Testis (tissue), 2 donors: Measurements from ENCODE around the gene TBXAS1.

Experiments used
- CTCF ChIP-seq, 3 experiments: fragments of 450-650 bp in 2 of 3; fragments of 200-600 bp in 1 of 3; sonication (generic) in 1 of 3; IDR thresholded peaks; one replicate each; pipeline ENCODE4 v1.5.1; 2016 to 2019; ENCODE audit warnings: antibody characterized with exemption in 3 of 3, mild to moderate bottlenecking in 2 of 3, moderate library complexity in 1 of 3
- POLR2A ChIP-seq: fragments of 450-650 bp; IDR thresholded peaks from one replicate; pipeline ENCODE4 v1.6.1; 2017; ENCODE audit warnings: antibody characterized with exemption, mild to moderate bottlenecking, moderate library complexity

- TF ChIP-seq CTCF (IDR thresholded peaks at IDR 0.05) (no peak), POLR2A (no peak)
These were observed 210.8 kb downstream of the TBXAS1 start for GRCh38 chr7:140039896-140040295.
